ENCODE measurements around the gene ACOT11.

ACOT11 gene

GRCh38 chr1:54591127-54591756 is 43.2 kb downstream of the ACOT11 start:
- DNase-seq = no peak

- no peak for DNase-seq
These were observed 45.6 kb downstream of the ACOT11 start for GRCh38 chr1:54593571-54594160.

GRCh38 chr1:54594463-54594862 is 46.4 kb downstream of the ACOT11 start:
- DNase-seq = no peak

- DNase-seq = no peak
These were observed 48.0 kb downstream of the ACOT11 start for GRCh38 chr1:54595956-54596498.

- DNase-seq = no peak
These were observed 48.7 kb downstream of the ACOT11 start for GRCh38 chr1:54596756-54597155.

- DNase-seq = no peak
These were observed 49.5 kb downstream of the ACOT11 start for GRCh38 chr1:54597455-54598030.

- no peak for DNase-seq
These were observed 51.3 kb downstream of the ACOT11 start for GRCh38 chr1:54599211-54599823.

- no peak for DNase-seq
These were observed 53.1 kb downstream of the ACOT11 start for GRCh38 chr1:54600947-54601721.

GRCh38 chr1:54601730-54602129 is 53.7 kb downstream of the ACOT11 start:
- no peak for DNase-seq

- DNase-seq = no peak
These were observed 54.5 kb downstream of the ACOT11 start for GRCh38 chr1:54602554-54602953.

- DNase-seq = no peak
These were observed 55.2 kb downstream of the ACOT11 start for GRCh38 chr1:54603241-54603640.

GRCh38 chr1:54604051-54604450 is 56.0 kb downstream of the ACOT11 start:
- DNase-seq = no peak

- DNase-seq = no peak
These were observed 56.7 kb downstream of the ACOT11 start for GRCh38 chr1:54604572-54605370.

GRCh38 chr1:54606096-54606989 is 58.3 kb downstream of the ACOT11 start:
- DNase-seq = no peak

- no peak for DNase-seq
These were observed 58.9 kb downstream of the ACOT11 start for GRCh38 chr1:54606990-54607325.

GRCh38 chr1:54607821-54608565 is 60.0 kb downstream of the ACOT11 start:
- DNase-seq = no peak

GRCh38 chr1:54608566-54609230 is 60.7 kb downstream of the ACOT11 start:
- no peak for DNase-seq

GRCh38 chr1:54609301-54609921 is 61.4 kb downstream of the ACOT11 start:
- peak; percentile 60 for DNase-seq

GRCh38 chr1:54610048-54610447 is 62.0 kb downstream of the ACOT11 start:
- DNase-seq = no peak

All from left hindlimb (tissue), 1 donor.